HG02798 (cell line): ENCODE data around the gene FGF6.
"Not testable (repeated sequence)": the region's sequence is repeated elsewhere in the genome, so short reads cannot be mapped to it uniquely, and the experiment has no call there.

Experiments used
- ATAC-seq: cut with Tn5 transposase; IDR thresholded peaks from one replicate; pipeline ENCODE4 v1.9.1; 2021; ENCODE audit warnings: mild to moderate bottlenecking; ENCODE audit not compliant: unreplicated experiment, poor library complexity

FGF6 gene, protein sequence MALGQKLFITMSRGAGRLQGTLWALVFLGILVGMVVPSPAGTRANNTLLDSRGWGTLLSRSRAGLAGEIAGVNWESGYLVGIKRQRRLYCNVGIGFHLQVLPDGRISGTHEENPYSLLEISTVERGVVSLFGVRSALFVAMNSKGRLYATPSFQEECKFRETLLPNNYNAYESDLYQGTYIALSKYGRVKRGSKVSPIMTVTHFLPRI

DNA sequence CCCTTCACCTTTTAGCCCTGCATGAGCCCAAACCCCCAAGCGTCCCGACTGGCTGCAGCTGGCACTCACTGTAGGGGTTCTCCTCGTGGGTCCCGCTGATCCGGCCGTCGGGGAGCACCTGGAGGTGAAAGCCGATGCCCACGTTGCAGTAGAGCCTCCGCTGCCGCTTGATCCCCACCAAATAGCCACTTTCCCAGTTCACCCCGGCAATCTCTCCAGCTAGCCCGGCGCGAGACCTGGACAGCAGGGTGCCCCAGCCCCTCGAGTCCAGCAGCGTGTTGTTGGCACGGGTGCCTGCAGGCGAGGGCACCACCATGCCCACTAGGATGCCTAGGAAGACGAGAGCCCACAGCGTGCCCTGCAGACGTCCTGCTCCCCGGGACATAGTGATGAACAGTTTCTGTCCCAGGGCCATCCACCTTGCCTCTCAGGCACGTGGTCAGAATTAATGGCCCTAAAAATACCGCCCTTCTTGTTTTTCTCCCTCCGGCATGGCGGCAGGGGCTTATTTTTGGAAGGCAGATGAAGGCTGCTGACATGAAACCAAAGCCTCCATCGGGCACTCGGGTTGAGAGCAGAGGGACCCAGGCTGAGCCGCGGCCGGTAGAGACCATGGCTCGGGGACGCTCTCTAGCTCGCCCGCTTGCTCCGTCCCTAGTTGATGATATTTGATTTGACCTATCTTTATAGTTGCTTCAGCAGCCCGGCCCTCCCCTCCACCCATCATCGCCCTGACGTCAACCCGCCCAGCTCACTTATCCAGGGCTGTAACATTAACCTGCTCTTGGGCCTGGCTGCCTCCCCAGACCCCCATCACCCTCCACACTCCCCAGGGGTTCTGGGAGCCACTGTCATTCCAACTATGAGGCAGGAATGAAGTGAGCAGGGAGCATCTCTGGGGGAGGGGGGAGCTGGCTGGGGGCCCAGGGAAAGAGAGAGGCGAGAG is at the start of gene FGF6:
FGF6 (minus strand) TSS at position 660 of the 946 bp plus-strand sequence; CDS start at position 415, 245 bp downstream.
- no peak for ATAC-seq

DNA sequence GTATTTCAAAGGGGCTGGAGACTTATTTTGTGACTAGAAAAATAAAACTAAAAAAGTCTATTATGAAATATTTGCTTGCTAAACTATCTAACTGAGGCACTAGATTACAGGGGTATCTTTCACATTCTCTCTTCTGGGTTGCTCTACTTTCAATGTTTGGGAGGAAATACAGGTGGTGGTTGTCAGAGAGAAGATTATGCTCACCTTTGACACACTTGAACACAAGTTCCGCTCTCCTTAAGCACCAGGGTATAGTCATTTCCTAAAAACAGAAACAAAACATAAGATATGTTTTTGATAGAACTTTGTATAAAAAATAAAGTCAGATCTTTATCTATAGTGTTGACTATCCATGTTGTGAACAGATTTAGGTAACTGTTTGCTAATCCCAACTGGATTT is 45.4 kb upstream of the FGF6 start:
- ATAC-seq = no peak

DNA sequence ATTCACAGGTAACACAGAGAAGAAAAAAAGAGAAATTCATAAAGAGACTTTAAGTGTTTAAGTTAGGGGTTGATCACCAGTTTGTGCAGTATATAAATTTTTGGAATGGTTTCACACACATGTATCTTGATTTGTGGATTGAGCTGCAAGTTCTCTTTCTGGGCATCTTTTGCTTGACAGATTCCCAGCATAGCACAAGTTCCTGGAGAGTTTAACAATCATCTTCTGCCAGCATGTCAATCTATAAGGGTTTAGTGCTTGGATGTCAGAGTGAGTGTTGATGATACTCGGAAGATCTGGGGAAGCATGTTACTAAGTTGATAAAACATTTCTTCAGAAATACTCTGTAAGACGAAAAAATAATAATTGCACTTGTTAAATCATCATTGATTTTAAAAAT is 43.9 kb upstream of the FGF6 start:
- no peak for ATAC-seq

DNA sequence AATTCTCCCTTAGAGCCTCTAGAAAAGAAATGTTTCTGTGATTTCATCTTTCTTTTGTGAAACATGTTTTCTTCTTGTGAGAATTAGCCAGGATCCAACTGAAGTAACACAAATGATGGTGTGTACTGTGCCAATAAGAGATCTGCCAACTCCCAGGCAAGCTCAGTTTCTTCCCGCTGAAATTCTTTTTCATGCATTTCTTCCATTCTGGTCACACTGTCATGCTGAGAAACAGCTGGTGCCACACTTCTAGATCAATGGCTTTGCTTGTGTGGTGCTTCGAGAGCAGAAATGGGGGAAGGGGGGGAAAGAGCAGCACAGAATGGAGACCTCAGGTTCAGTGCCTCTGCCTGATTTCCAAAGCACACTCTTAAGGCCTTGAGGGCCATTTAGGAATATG is 41.4 kb upstream of the FGF6 start:
- no peak for ATAC-seq

DNA sequence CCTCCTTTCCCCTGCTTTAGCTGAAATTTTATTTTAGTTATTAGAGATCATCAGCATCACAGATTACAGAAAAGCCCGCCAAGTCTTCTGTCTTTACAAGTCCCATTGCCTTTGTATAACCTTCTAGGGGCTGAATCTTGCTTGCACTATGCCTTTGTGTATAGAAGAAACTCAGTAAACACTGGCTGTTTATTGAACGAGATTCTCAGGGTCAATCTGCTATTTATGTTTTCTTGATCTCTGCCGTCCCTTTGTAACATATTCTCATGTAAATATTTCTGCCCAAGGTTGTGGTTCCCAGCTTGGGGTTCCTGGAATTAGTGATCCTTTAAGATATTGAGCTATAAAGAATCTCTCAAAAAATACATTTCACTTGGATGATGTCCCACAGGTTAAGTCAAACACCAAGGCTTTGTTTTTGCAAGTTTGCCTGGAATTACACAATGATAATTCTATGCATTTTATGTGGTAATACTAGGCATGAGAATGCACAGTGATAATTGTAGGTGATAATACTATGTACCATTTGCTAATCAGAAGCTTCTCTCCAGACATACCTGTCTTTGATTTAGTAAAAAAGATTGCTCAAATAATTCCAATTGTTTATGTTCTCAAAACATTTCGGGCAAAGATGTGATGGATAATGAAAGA is 40.6 kb upstream of the FGF6 start:
- no peak for ATAC-seq

DNA sequence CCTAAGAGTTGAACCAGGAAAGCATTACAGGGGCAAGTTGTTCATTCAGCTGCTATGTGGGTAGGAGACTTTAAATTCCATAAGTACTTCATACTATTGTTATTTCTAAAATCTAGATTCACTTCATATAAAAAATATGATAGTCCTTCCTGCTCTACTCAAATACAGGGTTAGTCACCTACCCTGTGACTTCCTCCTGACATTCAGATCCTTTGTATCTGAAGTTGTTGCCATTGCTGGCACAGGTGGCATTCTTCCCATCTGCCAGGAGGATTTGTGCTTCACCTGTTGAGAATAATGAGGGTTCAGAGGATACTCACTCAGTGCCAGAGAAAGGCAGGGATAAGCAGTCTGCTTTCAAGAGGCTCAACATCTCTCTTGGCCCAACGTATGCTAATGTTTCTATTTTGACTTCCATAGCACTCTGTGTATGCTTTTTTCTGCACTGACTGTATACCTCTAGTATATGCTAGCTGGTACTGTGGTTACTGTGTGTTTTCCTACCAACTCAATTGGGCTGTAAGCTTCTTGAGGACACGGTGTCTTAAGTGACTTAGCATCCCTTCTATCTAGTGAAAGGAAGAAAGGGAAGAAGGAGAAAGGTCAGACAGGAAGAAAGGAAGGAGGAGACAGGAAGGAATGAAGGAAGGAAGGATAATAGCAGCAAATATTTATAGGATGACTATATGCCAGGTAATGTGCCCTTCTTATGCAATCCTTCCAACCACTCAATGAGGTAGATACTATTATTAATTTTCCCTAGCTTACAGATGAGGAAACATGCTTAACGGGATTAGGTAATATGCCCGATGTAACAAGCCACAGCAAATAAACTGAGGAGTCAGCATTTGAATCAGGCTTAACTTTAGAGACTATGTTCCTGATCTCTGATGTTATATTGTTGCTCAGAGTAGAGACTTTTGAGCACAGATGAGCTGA is 38.5 kb upstream of the FGF6 start:
- no peak for ATAC-seq

DNA sequence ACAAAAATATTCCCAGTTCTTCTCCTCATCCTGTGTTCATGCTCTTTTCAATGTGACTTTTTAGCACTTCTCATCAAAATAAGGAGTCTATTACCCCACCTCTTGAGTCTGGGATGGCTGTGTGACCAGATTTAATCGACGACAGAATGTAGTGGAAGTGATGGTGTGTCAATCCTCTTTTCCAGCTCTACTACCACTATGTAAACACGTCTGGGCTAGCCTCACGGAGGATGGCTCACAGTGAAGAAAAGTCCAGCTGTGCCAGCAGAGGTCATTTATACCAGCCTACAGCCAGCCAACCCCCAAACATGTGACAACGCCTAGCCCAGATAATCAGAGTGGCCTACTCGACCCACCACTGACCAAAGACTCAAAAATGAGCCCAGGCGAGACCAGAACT is 37.3 kb upstream of the FGF6 start:
- no peak for ATAC-seq

DNA sequence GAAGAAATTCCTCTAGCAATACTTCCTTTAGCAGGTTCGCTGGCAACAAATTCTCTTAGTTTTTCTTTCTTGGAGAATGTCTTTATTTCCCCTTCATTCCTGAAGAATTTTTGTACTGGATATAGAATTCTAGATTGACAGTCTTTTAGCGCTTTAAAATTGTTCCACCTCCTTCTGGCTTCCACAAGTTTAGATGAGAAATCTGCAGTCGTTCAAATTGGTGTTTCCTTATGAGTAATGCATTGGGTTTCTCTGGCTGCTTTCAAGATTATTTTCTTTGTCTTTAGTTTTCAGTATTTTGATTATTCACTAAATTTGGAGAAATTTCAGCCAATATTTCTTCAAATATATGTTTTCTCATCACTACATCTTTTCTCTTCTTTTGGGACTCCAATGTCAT is 33.3 kb upstream of the FGF6 start:
- no peak for ATAC-seq

DNA sequence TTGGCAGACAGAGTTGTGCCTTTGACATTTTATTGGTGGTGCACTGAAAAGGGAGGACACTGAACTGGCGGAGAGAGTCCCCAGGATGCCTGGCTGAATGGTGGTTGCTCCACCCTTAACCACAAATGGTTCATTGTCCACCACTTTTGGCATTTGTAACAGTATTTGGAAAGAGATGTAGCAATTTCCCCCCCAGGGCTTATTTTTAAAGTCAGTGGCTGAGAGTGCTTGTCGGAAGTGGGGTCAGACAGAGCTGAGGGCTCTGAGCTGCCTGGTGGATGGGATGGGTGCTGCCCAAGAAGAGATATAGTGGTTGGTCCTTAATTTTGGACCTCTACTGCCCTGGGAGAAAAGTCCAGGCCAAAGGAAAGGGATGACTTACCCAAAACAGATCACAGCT is 31.5 kb upstream of the FGF6 start:
- ATAC-seq = no peak

DNA sequence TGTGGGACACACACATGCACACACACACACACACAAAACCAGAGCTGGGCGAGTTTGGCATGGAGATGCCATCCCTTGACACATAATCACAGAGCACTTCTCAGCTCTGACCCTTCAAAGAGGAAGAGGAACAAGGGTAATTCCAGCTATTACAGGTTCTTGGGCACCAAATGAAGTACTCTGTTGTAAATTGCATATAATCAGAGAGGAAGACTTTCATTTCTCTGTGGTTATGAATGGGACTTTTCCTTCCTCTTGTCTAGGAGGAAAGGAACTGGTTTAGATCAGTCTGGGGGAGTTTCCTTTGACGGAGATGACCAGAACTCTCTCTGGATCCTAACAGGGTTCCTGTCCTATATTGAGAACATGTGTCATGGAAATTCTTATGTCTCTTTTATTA is 26.4 kb upstream of the FGF6 start:
- ATAC-seq = no peak

DNA sequence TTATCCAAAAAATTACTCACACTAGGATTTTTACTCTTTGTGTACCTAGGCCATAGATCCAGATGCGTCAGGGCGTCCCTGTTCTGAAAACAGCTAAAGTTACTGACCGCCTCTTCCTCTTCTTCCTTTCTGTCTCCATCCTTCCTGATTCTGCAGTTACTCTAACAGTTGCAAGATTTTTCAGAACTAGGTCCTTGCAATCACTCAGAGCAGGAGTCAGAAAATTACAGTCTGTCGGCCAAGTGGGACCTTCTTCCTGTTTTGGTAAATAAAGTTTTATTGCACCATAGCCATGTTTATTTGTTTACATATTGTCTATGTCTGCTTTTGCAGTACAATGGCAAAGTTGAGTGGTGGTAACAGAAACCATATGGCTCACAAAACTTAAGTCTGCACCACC is 25.6 kb upstream of the FGF6 start:
- no peak for ATAC-seq

DNA sequence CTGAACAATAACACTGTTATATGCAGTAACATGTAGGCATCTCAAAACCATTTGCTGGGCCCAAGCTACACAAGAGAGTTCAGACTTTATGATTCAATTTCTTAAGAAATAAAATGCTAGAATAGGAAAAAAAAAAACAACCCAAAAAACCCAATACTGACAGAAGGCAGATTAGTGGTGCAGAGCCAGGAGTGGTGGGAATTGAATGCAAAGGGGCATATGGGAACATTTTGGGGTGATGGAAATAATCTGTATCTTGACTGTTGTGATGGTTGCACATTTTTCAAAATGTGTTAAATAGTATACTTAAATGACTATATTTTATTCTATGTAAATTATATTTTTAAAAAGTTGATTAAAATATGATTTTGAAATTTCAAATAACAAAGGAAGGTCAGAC is 23.4 kb upstream of the FGF6 start:
- ATAC-seq = no peak

DNA sequence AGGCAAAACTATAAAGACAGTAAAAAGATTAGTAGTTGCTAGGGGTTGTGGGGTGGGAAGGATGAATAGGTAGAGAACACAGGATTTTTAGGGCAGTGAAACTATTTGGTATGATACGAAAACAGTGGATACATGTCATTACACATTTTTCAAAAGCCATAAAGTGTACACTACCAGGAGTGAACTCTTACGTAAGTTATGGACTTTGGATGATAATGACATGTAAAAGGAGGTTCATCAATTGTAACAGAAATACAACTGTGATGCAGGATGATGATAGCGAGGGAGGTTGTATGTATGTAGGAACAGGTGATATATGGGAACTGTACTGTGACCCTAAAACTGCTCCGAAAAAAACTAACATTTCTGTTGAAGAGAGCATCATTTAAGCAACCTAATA is 15.1 kb upstream of the FGF6 start:
- no peak for ATAC-seq

DNA sequence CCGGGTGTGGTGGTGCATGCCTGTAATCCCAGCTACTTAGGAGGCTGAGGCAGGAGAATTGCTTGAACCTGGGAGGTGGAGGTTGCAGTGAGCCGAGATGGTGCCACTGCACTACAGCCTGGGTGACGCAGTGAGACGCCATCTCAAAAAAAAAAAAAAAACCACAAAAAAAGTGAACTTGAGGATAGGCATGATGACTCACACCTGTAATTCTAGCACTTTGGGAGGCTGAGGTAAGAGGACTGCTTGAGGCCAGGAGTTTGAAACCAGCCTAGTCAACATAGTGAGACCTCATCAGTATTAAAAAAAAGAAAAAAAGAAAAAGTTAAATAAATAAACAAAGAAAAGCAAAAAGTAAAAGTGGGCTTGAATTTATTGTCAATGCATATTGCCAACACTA is 10.2 kb upstream of the FGF6 start:
- not testable (repeated sequence) for ATAC-seq

DNA sequence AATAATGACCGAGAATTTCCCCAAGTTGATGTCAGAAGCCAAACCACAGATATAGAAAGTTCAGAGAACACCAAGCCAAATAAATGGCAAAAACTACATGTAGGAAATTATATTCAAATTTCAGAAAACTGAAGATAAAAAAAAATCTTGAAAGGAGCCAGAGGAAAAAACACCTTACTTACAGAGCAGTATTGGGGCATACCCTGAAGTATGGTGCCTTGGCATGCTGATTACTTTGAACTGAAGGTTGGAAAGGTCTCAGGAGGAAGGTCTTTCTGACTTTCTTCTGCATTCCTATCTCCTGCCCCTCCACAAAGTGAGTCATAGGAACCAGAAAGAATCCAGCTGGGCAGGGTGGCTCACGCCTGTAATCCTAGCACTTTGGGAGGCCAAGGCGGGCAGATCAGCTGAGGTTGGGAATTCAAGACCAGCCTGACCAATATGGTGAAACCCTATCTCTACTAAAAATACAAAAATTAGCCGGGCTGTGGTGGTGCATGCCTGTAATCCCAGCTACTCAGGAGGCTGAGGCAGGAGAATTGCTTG is 8.8 kb upstream of the FGF6 start:
- ATAC-seq = no peak

DNA sequence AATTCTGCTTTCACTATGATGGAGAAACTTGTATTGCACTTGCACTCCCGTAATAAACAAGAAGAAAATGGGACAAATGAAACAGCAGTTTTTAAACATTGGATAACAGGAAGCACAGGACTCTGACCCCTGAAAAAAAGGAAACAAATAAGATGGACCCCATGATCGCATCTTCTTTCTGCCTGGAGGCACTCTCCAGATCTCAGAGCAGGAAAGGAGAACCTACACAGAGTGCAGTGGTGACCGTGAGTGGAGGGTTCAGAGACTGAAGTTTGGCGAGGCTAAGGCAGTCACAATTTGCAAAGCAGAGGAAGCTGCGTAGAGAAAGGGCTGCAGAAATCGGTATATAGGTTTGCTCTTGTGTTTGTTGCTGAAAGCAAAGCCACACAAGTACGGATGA is 6.1 kb upstream of the FGF6 start:
- ATAC-seq = no peak

DNA sequence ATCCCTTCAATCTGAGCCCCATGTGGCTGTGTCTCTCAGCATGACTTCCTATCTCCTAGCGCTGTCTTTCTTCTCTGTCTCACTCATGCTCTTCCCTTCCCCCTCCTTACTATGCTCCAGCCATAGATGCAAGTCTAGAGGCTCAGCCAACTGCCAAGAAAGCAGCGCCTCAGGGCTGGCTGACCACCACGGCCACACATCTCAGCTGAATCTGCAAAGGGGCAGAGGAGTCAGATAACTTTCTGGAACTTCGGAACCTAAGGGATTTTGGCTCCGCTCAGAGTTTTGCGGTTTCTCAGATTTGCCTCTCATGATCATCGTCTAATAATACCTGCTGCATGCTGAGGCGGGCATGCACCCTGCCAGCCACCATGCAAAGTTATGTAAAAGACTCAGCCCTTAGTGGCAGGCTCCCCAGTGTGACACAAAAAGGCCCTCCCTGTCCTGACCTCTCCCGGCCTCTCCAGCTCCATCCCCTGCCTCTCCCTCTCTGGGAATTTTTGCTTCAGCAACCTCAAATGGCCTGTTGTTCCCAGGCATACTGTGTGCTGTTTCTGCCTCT is 5.0 kb upstream of the FGF6 start:
- ATAC-seq = no peak

DNA sequence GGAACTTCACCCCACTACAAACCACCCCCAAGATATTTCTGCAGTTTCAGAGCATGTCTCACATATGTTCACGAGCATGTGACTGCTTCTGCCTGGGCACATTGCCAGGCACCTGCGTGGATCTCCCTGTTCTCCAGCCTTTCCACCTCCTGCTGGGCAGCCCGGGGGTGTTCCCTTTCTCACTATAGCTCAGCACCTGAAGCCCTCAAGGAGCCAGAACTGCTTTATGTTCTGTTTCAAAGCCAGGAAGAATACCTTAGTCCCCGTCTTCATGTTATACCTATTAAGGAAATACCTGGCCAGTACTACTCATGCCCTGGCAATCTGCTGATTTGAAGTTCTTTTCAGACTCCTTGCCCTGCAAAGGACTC is 4.2 kb upstream of the FGF6 start:
- no peak for ATAC-seq

DNA sequence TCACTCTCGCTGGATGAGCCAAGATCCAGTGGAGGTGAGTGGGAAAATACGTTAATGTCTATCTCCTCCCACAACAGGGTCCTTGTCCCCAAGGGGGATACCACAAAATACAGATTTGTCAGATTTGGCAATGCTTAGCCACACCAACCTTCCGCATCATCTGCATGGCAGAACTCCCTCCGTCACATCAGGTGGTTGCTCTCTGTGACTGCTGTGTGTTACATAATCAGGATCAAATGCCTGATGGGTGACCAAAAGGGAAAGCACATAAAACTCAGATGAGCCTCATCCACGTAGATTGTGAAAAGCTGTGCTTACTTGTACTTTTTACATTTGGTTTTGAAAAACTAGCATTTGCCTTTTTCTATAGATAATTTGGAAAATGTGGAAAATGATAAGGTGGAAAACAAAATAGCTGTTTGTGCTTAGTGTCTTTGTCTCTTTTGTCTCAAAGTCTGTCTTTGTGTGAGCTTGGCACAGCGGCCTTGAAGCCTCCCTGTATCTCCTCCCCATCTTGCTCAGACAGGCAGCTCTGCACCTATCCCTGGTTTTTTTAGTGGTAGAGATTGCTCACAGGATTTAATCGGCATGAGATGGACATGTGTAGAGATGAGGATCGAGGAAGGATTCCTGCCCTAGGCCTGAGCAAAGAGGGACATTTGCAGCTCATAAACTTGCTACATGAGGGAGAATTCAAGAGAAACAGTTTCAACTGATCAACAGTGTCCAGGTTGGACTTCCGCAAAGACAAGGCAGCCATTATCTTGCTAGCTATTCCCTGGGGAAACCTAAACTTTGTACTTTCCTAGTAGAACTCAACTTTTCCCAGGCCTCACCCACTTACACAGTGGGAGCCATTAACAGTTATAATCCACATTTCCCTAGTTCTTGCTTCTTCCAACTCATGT is 3.6 kb upstream of the FGF6 start:
- no peak for ATAC-seq
